MM.1S (cell line): Measurements from ENCODE around the gene AKR1C3.
"Not testable (repeated sequence)": the region's sequence is repeated elsewhere in the genome, so short reads cannot be mapped to it uniquely, and the experiment has no call there.

Source experiments
- DNase-seq: peaks from one replicate; pipeline ENCODE4 v3.0.0-alpha.2; 2015
- H2AFZ ChIP-seq: fragments of 300-600 bp; sonication (generic); 2 replicates; pipeline ENCODE4 v1.6.0; 2016; ENCODE audit warnings: antibody characterized with exemption, low read length
- H3F3A ChIP-seq: fragments of 300-600 bp; sonication (generic); 2 replicates; pipeline ENCODE4 v1.6.1; 2016; ENCODE audit warnings: mild to moderate bottlenecking, antibody characterized with exemption, low read length, moderate library complexity, mixed read lengths; ENCODE audit not compliant: insufficient read depth
- H3K27ac ChIP-seq: fragments of 300-600 bp; sonication (generic); 2 replicates; pipeline ENCODE4 v1.5.1; 2016; ENCODE audit warnings: mild to moderate bottlenecking, low read length
- H3K27me3 ChIP-seq: fragments of 300-600 bp; sonication (generic); replicated peaks from 2 replicates; pipeline ENCODE4 v1.6.0; 2016; ENCODE audit warnings: low read length; ENCODE audit not compliant: insufficient read depth
- H3K36me3 ChIP-seq: fragments of 300-600 bp; sonication (generic); replicated peaks from 2 replicates; pipeline ENCODE4 v1.6.1; 2016; ENCODE audit warnings: mild to moderate bottlenecking, low read length, mixed read lengths; ENCODE audit not compliant: insufficient read depth
- H3K4me1 ChIP-seq: fragments of 300-600 bp; sonication (generic); 2 replicates; pipeline ENCODE4 v1.6.1; 2016; ENCODE audit warnings: low read length, mixed read lengths
- H3K4me2 ChIP-seq: fragments of 300-600 bp; sonication (generic); 2 replicates; pipeline ENCODE4 v1.6.0; 2016; ENCODE audit warnings: low read depth, low read length
- H3K4me3 ChIP-seq: fragments of 300-600 bp; sonication (generic); 2 replicates; pipeline ENCODE4 v1.5.1; 2016; ENCODE audit warnings: low read length, mixed read lengths
- H3K79me2 ChIP-seq: fragments of 300-600 bp; sonication (generic); 2 replicates; pipeline ENCODE4 v1.6.1; 2016; ENCODE audit warnings: mixed run types, low read length, mixed read lengths
- H3K9ac ChIP-seq: fragments of 300-600 bp; sonication (generic); 2 replicates; pipeline ENCODE4 v1.6.1; 2016; ENCODE audit warnings: low read length, mixed read lengths
- H3K9me2 ChIP-seq: fragments of 300-600 bp; sonication (generic); replicated peaks from 2 replicates; pipeline ENCODE4 v1.6.1; 2016; ENCODE audit warnings: mild to moderate bottlenecking, low read length, mixed read lengths; ENCODE audit not compliant: insufficient read depth
- H3K9me3 ChIP-seq: fragments of 300-600 bp; sonication (generic); replicated peaks from 2 replicates; pipeline ENCODE4 v1.6.1; 2016; ENCODE audit warnings: mild to moderate bottlenecking, low read length, mixed read lengths; ENCODE audit not compliant: insufficient read depth
- H4K20me1 ChIP-seq: fragments of 300-600 bp; sonication (generic); 2 replicates; pipeline ENCODE4 v1.6.1; 2016; ENCODE audit warnings: mild to moderate bottlenecking, low read length, moderate library complexity, mixed read lengths; ENCODE audit not compliant: insufficient read depth
- CTCF ChIP-seq: fragments of 300-600 bp; sonication (generic); IDR thresholded peaks from 2 replicates; pipeline ENCODE4 v1.5.1; 2016; ENCODE audit warnings: antibody characterized with exemption, low read length, mixed read lengths
- EZH2 ChIP-seq: fragments of 300-600 bp; sonication (generic); optimal IDR thresholded peaks from 2 replicates; pipeline ENCODE3; 2017; ENCODE audit warnings: low read depth, mild to moderate bottlenecking, antibody characterized with exemption, low read length, mixed read lengths
- EZH2phosphoT487 ChIP-seq: fragments of 300-600 bp; sonication (generic); IDR thresholded peaks from 2 replicates; pipeline ENCODE4 v1.6.1; 2018; ENCODE audit warnings: antibody characterized with exemption, low read length

The AKR1C3 gene

DNA sequence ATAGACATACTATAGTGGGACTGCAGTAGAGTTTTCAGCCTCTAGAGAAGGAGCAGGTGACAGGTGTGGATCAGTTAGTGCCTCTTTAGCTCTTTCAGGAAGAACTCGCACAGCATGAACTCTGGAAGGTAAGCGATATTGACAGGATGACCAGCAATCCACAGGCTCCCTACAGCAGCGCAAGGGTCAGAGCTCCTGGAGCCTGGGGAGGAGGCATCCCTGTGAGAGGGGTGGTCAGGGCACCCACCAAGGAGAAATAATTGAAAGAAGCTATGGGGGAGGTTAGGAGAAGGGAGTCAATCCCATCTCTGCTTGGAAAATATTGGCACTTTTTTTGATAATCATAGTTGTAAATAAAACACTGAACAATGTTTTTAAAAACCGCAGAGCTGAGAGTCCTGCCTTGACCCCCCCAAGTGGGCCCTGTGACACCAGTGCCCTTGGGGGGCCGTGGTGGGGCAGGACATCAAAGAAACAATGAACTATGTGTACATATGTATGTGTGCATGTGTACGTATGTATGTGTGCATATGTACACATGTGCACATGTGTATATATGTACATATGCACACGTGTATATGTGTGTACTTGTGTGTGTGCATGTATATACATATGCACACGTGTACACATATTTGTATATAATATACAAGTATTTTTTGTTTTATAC, 13.8 kb downstream of the AKR1C3 start:
- Histone ChIP-seq H3K27ac (no peak overlapping the region), H3K4me2 (no peak overlapping the region), H2AFZ (no peak overlapping the region), H3K4me3 (no peak overlapping the region), H3K9me3 (no peaks in the 10 kb centered on the region), H3K36me3 (no peaks in the 10 kb centered on the region), H3K79me2 (no peaks in the 10 kb centered on the region), H3F3A (no peaks in the 10 kb centered on the region), H3K9ac (no peak overlapping the region), H3K27me3 (no peaks in the 10 kb centered on the region), H3K9me2 (no peaks in the 10 kb centered on the region), H4K20me1 (no peaks in the 10 kb centered on the region), H3K4me1 (no peaks in the 10 kb centered on the region)
- DNase-seq, result no peak
- TF ChIP-seq EZH2phosphoT487 (no peak), EZH2 (no peak), CTCF (no peak)

- Histone ChIP-seq H3F3A (no peaks in the 10 kb centered on the region), H3K9ac (no peak overlapping the region), H3K4me1 (no peaks in the 10 kb centered on the region), H3K79me2 (no peaks in the 10 kb centered on the region), H3K36me3 (no peaks in the 10 kb centered on the region), H3K9me2 (no peaks in the 10 kb centered on the region), H2AFZ (no peak overlapping the region), H3K27me3 (no peaks in the 10 kb centered on the region), H4K20me1 (no peaks in the 10 kb centered on the region), H3K4me2 (no peak overlapping the region), H3K27ac (no peak overlapping the region), H3K4me3 (no peak overlapping the region), H3K9me3 (no peaks in the 10 kb centered on the region)
- TF ChIP-seq EZH2phosphoT487 (no peak), EZH2 (no peak)
- no peak for DNase-seq
Observed at GRCh38 chr10:5108658-5109416, 14.6 kb downstream of the AKR1C3 start.

DNA sequence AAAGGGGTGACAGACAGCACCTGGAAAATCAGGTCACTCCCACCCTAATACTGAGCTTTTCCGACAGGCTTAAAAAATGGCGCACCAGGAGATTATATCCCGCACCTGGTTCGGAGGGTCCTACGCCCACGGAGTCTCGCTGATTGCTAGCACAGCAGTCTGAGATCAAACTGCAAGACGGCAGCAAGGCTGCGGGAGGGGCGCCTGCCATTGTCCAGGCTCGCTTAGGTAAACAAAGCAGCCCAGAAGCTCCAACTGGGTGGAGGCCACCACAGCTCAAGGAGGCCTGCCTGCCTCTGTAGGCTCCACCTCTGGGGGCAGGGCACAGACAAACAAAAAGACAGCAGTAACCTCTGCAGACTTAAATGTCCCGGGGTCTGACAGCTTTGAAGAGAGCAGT, 15.6 kb downstream of the AKR1C3 start:
- H3K27me3 ChIP-seq, H4K20me1 ChIP-seq, H3K9me2 ChIP-seq: not testable (repeated sequence)

GRCh38 chr10:5116621-5117020, 22.4 kb downstream of the AKR1C3 start:
- H3K27me3 ChIP-seq, result no peaks in the 10 kb centered on the region
- no peaks in the 10 kb centered on the region for H3K79me2 ChIP-seq
- DNase-seq, result no peak
- H3K9me2 ChIP-seq, result no peaks in the 10 kb centered on the region
- H3F3A ChIP-seq, result no peaks in the 10 kb centered on the region
- TF ChIP-seq EZH2, result no peak
- TF ChIP-seq CTCF, result no peak
- TF ChIP-seq EZH2phosphoT487, result no peak
- no peaks in the 10 kb centered on the region for H3K9me3 ChIP-seq
- H3K27ac ChIP-seq, result no peak overlapping the region
- H3K4me2 ChIP-seq, result no peak overlapping the region
- no peak overlapping the region for H3K9ac ChIP-seq
- no peak overlapping the region for H2AFZ ChIP-seq
- no peak overlapping the region for H3K4me3 ChIP-seq
- H3K36me3 ChIP-seq, result no peaks in the 10 kb centered on the region
- no peaks in the 10 kb centered on the region for H3K4me1 ChIP-seq
- no peaks in the 10 kb centered on the region for H4K20me1 ChIP-seq

More for the DNA sequence above, 15.6 kb downstream of the AKR1C3 start:
- not testable (repeated sequence) for H3K4me1 ChIP-seq, H3K79me2 ChIP-seq, H3K9ac ChIP-seq, H3K27ac ChIP-seq, H3F3A ChIP-seq, H3K9me3 ChIP-seq, DNase-seq, H3K4me2 ChIP-seq, H2AFZ ChIP-seq, H3K36me3 ChIP-seq, H3K4me3 ChIP-seq
